IgD-negative memory B cell (primary cell): ENCODE results near the gene MIPEP. TPM values are rescaled to one million over a fixed set of nuclear protein-coding genes. Genes with fewer than 3 reads are reported as not detected.
"Not testable (repeated sequence)": the region's sequence is repeated elsewhere in the genome, so short reads cannot be mapped to it uniquely, and the experiment has no call there.

Source experiments
- H3K27ac Mint-ChIP-seq, 3 donors: one replicate each; pipeline ENCODE4 v1.8.0; 2020 to 2022; ENCODE audit warnings: mild to moderate bottlenecking in 3 of 3, mixed read lengths in 3 of 3, moderate library complexity in 1 of 3
- H3K27me3 Mint-ChIP-seq: one replicate; pipeline ENCODE4 v1.8.0; 2021; ENCODE audit warnings: mixed read lengths
- H3K36me3 Mint-ChIP-seq: one replicate; pipeline ENCODE4 v1.8.0; 2020; ENCODE audit warnings: mild to moderate bottlenecking, mixed read lengths
- H3K4me1 Mint-ChIP-seq, 3 donors: one replicate each; pipeline ENCODE4 v1.8.0; 2020 to 2022; ENCODE audit warnings: mixed read lengths in 3 of 3, mild to moderate bottlenecking in 1 of 3
- H3K4me3 Mint-ChIP-seq, 4 donors: one replicate each; pipeline ENCODE4 v1.8.0; 2020 to 2022; ENCODE audit warnings: mild to moderate bottlenecking in 4 of 4, mixed read lengths in 4 of 4, moderate library complexity in 3 of 4
- H3K9me3 Mint-ChIP-seq, 3 donors: one replicate each; pipeline ENCODE4 v1.8.0; 2020 to 2021; ENCODE audit warnings: mixed read lengths in 3 of 3, mild to moderate bottlenecking in 1 of 3
- polyA plus RNA-seq: library from polyadenylated mRNA; unstranded; fragments of 300-500 nt; fragmentation: Illumina TruSeq; gene quantifications from one replicate; pipeline ENCODE4 v1.2.3, GENCODE V29; 2021

Gene MIPEP
- polyA plus RNA-seq, 1 donor from 2014 or later = 11.7 TPM

DNA sequence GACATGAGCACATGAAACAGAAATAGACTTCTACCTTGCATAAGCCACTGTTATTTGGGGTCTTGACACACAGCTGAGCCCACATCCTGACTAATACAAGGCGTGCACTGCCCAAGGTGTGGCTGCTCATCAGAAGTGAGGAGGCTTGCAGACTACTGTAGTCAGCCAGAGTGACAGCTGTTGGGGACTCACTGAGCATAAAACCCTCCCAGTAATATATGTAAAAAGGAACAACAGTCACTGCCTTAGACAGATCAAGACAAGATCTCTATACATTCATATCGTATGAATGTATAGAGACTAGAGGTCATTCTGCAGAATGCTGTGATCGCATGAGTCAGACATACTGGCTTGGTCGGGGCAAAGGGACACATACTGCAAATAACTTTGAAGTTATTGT, 12.2 kb upstream of the MIPEP start:
- H3K27me3 Mint-ChIP-seq = peaks cover 23% of the 10 kb centered on the region
- H3K27ac Mint-ChIP-seq = no peak overlapping the region

DNA sequence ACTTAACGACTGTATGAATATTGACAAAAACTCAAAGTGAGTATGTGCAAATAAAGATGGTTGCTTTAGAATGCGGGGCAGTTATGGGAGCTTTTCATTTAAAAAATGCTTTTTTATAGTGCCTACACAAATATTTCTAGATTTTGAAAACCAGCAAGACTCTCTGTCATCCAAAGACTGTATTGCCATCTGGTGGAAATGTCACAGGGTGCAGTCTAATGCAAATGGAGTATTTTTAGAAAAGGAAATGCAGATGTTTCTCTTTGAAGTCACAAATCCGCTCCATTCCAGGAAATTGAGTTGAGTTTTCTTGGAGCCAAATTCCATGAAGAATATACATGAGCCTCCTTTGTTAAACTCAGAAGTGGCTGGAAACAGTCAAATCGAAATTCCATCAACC, 10.4 kb upstream of the MIPEP start:
- no peak overlapping the region for H3K27ac Mint-ChIP-seq
- H3K9me3 Mint-ChIP-seq = no peaks in the 10 kb centered on the region
- no peak overlapping the region for H3K4me3 Mint-ChIP-seq
- peaks cover 1 to 14% (median 3%) of the 10 kb centered on the region in 3 donors for H3K4me1 Mint-ChIP-seq
- H3K27me3 Mint-ChIP-seq = peaks cover 22% of the 10 kb centered on the region
- H3K36me3 Mint-ChIP-seq = no peaks in the 10 kb centered on the region

More for the DNA sequence above, 12.2 kb upstream of the MIPEP start:
- peaks cover 1 to 16% (median 3%) of the 10 kb centered on the region in 3 donors for H3K4me1 Mint-ChIP-seq
- H3K9me3 Mint-ChIP-seq = no peaks in the 10 kb centered on the region
- no peak overlapping the region for H3K4me3 Mint-ChIP-seq
- H3K36me3 Mint-ChIP-seq = no peaks in the 10 kb centered on the region

DNA sequence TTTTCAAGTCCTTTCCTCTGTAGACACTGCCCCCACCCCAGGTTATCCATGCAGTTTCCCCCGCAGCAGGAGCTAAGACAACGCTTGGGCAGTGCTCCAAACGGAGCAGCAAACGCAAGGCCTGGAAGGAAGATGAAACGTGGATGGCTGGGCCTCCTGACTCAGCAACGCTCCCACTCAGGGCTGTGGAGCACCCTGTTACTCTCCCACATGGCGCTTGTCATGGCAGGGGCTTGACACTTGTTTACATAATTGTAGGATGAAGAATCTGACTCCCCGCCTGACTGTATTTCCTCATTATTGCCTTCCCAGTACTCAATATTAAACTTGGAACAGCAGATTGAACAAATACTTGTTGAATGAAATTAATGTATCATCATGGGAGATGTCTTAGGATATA, 8.9 kb upstream of the MIPEP start:
- Mint-ChIP-seq H3K9me3 (no peaks in the 10 kb centered on the region), H3K4me1 (peaks cover 1 to 11% (median 2%) of the 10 kb centered on the region in 3 donors)

DNA sequence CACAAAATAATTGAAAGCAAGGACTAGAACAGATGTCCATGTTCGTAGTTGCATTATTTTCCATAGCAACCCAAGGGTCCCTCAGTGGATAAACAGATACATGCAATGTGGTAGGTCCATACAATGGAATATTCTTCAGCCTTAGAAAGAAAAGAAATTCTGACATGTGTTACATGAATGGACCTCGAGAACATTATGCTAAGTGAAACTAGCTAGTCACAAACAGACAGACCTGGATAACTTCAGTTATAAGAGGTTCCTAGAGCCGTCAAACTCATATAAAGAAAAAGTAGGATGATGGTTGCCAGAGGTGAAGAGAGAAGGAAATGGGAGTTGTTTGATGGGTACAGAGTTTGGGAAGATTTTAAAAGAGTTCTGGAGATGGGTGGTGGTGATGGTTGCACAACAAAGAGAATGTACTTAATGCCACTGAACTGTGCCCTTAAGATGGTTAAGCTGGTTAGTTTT, 8.3 kb upstream of the MIPEP start, which contains the start of gene C1QTNF9B:
TSS of gene C1QTNF9B (minus strand) at position 51 of the 468 bp plus-strand sequence.
- H3K27ac Mint-ChIP-seq, H3K27me3 Mint-ChIP-seq, H3K36me3 Mint-ChIP-seq, H3K9me3 Mint-ChIP-seq, H3K4me3 Mint-ChIP-seq: not testable (repeated sequence)
- peaks cover 0 to 11% (median 1%) of the 10 kb centered on the region in 3 donors for H3K4me1 Mint-ChIP-seq

More for the DNA sequence above, 8.9 kb upstream of the MIPEP start:
- Mint-ChIP-seq H3K27ac (no peak overlapping the region), H3K27me3 (peaks cover 16% of the 10 kb centered on the region), H3K36me3 (no peaks in the 10 kb centered on the region), H3K4me3 (no peak overlapping the region)

DNA sequence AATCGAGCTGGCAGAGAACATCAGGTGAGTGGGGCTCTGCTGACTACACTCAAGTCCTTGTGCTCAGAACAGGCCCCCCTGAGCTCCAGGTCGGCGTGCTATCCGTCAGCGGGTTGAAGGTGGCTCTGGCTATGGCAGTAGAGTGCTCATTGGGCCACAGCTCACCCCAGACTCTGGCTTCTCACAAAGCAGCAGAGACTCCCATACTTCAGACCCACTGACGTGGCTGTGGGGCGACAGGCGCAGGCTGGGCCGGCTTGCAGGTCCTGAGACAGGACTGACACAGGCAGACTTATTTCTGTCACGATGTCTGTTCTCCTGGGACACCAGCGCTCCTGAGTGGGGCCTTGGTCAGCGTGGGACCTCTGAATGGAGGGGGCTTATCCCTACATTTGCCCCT, 5.5 kb upstream of the MIPEP start:
- not testable (repeated sequence) for H3K27me3 Mint-ChIP-seq, H3K27ac Mint-ChIP-seq

DNA sequence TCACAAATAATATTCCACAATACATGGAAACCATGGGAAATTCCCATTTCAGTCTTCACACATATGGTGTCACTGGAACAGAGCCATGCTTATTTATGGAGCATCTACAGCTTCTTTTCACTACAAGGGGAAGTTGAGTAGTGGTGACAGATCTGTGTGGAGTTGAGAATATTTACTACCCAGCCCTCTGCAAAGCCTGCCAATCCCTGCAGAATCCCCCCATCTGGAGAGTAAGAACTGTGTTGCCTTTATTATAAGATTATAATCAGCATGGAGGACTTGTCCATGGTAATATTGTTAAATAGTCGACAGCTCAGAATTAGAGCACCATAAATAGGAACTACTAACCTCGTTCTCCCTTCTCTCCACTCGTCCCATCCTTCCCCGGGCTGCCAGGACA, 4.6 kb upstream of the MIPEP start:
- not testable (repeated sequence) for H3K9me3 Mint-ChIP-seq, H3K27ac Mint-ChIP-seq, H3K4me1 Mint-ChIP-seq, H3K4me3 Mint-ChIP-seq, H3K27me3 Mint-ChIP-seq, H3K36me3 Mint-ChIP-seq

More for the DNA sequence above, 5.5 kb upstream of the MIPEP start:
- H3K9me3 Mint-ChIP-seq, H3K4me1 Mint-ChIP-seq, H3K36me3 Mint-ChIP-seq, H3K4me3 Mint-ChIP-seq: not testable (repeated sequence)

DNA sequence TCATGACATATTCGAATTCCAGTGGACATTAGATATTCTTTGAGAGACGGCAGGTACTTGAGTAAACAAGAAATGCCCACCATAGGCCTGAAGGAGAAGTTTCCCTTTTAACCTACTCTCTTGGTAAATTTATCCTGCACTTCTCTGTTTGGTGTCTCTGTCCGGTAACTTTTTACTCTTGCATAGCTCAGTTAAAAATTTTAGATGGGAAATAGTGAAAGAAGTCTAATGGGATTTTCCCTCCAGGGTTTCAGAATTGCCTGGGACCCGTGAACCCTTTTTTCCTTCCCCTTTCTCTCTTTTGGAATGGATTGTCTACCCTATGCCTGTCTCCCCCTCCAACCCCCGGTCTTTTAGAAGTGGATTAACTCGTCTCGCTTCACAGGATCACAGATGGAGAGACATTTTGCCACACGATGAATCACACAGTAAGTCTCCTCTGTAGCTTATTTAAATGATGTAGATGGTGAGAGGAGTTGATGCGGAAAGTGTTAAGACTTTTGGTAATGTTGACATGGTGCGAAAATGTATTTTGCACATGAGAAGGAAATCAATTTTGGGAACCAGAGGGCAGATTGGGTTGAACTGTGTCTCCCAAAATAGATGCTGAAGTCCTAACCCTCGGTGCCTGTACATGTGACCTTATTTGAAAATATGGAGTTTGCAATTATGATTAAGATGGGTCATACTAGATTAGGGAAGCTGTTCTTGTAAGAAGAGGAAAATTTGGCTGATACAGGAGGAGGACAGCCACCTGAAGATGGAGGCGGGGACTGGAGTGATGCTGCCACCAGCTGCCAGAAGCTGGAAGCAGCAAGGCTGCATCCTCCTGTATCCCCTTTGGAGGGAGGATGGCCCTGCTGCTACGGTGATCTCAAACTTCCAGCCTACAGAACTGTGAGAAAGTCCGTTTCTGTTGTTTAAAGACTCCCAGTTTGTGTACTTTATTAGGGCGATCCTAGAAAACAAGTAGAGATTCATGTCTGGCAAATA, 711 bp upstream of the MIPEP start:
- peak overlapping the region; percentile 15 to 90 (median 48) for H3K27ac Mint-ChIP-seq
- no peaks in the 10 kb centered on the region for H3K36me3 Mint-ChIP-seq
- H3K9me3 Mint-ChIP-seq = no peaks in the 10 kb centered on the region
- peak overlapping the region; percentile 86 to 97 (median 92) for H3K4me3 Mint-ChIP-seq
- peaks cover 16 to 22% (median 17%) of the 10 kb centered on the region in 3 donors for H3K4me1 Mint-ChIP-seq
- no peaks in the 10 kb centered on the region for H3K27me3 Mint-ChIP-seq

DNA sequence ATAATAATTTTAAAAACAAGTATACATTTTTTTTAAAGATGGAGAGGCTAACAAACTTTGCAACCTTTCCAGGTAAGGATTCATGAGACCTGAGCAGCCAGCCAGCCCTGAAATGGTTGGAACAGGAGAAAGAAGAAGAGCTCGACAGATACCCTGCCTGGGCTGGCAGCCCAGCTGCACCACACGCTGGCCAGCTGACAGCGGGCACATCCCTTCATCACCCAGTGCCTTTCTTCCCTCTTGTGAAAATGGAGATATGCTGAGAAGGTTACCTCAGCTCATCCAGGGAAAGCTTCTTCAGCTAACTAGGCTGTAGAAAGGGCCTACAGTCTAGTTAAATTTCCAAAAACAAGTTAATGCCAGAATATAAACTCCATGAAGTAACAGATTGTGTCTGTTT, 4.8 kb downstream of the MIPEP start:
- not testable (repeated sequence) for H3K27me3 Mint-ChIP-seq, H3K4me3 Mint-ChIP-seq, H3K27ac Mint-ChIP-seq, H3K9me3 Mint-ChIP-seq, H3K36me3 Mint-ChIP-seq
- peaks cover 11 to 16% (median 11%) of the 10 kb centered on the region in 3 donors for H3K4me1 Mint-ChIP-seq

DNA sequence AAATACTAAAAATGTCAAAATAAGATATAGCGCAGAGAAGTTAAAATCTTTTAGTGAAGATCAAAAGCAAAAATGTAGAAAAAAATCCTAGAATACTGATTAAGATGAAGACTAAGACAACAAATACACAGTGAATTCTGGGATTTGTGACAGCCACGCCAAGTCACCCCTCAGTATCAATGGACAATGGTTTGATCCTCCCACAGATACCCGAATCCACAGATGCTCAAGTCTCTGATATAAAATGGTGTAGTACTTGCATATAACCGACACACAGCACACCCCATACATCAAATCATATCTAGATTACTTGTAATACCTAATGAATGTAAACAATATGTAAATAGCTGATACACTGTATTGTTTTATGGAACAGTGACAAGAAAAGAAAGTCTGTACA, 5.9 kb downstream of the MIPEP start:
- Mint-ChIP-seq H3K27me3 (no peaks in the 10 kb centered on the region), H3K9me3 (no peaks in the 10 kb centered on the region), H3K36me3 (peaks cover 3% of the 10 kb centered on the region), H3K4me1 (peaks cover 6 to 12% (median 7%) of the 10 kb centered on the region in 3 donors), H3K4me3 (no peak overlapping the region), H3K27ac (no peak overlapping the region)

DNA sequence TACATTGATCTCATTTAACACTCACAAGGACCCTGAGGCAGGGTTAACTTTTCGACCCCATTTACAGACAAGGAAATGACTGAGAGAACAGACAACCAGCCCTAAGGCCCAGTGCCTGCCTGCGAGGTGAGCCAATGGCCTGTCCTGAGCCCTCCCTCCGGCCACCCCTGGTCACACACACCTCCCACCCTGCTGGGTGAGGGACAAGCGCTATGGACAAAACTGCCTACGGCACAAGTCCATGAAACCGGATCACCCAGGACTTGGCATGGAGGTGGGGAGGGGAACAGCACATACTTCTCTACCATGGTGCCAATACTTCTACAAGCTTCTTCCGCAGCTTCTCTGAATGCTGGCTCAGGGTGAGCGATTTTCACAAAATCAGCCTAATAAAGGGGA, 7.8 kb downstream of the MIPEP start:
- H3K27me3 Mint-ChIP-seq, H3K36me3 Mint-ChIP-seq, H3K9me3 Mint-ChIP-seq, H3K27ac Mint-ChIP-seq, H3K4me3 Mint-ChIP-seq, H3K4me1 Mint-ChIP-seq: not testable (repeated sequence)

DNA sequence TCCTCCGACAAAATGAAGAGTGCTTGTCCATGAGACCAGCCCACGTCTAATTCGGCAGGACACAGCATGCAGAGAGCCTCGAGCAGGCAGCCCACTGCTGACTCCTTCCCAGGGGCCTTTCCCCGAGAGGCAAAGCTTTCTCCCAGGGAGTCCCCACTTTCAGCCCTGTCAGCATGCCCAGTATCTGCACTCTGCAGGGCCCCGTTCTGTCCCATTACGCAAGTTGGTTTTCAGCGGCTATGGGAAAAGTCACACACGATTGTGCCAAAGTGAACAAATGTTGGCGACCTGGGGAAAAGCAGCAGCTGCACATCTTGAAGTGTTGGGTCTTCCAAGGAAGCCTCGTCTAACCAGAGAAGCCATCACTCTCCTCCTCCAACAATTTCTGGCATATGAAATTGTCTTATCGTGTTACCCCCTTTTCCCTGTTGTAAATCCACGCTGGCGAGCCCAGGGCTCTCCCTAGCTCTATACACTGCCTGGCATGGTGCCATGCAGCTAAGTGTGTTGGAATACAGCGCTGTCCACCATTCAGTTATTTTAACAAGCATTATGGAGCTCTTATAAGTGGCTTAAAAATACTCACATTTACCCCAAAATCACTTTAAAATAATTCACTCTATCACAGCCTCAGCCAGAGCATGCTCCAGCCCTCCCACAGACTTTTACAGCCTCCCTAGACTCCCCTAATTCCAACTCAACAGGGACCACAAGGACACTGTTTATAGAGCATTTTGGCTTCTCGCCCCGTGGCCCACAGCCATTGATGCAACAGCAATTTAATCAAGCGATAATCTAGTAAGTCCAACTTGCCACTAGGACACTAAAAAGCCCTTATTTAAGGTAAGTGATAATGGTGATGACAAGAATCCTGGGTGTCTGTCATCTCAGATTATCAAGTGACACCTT, 8.5 kb downstream of the MIPEP start:
- H3K4me1 Mint-ChIP-seq, H3K36me3 Mint-ChIP-seq, H3K27me3 Mint-ChIP-seq, H3K27ac Mint-ChIP-seq, H3K4me3 Mint-ChIP-seq, H3K9me3 Mint-ChIP-seq: not testable (repeated sequence)

DNA sequence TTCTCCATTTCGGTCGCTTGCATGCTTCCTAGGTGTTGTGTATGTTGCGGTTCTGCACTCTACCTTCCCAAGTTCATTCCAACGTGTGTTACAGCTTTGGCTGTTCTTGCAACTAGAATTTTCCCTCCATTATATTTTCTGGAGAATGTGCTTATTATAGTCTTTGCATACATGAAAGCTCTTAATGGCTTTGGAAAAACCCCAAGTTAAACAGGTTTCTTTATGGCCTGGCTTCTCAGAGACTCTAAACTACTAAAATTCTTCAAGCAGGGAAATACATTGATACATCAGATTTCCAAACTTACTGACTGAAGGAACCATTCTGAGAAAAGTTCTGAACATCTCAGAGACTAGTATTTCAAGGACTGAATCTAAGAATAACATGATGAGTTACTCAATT, 11.9 kb downstream of the MIPEP start:
- Mint-ChIP-seq H3K4me1 (no peaks in the 10 kb centered on the region), H3K27ac (no peak overlapping the region), H3K36me3 (peaks cover 6% of the 10 kb centered on the region)

DNA sequence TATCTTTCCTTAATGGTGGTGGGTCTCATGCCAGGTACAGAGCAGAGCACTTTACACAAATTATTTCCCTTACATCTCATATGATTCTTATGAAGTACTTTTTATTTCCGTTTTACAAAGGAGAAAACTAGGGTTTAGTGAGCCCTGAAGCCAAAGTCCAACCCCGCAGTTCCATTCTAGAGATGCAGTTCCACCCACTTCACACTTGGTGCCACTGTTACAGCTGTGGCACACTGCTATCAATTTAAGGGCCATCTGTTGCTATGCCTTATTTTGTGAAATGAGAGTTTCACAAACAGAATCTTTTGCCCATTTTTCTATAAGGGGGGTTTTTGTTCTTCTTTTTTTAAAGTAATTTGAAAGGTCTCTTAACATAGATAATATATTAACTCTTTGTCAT, 12.9 kb downstream of the MIPEP start:
- Mint-ChIP-seq H3K4me3 (no peak overlapping the region), H3K27me3 (no peaks in the 10 kb centered on the region), H3K27ac (no peak overlapping the region), H3K36me3 (peaks cover 4% of the 10 kb centered on the region), H3K9me3 (no peaks in the 10 kb centered on the region), H3K4me1 (peaks cover 0 to 4% (median 1%) of the 10 kb centered on the region in 3 donors)

More for the DNA sequence above, 11.9 kb downstream of the MIPEP start:
- Mint-ChIP-seq H3K27me3 (no peaks in the 10 kb centered on the region), H3K4me3 (no peak overlapping the region), H3K9me3 (no peaks in the 10 kb centered on the region)

DNA sequence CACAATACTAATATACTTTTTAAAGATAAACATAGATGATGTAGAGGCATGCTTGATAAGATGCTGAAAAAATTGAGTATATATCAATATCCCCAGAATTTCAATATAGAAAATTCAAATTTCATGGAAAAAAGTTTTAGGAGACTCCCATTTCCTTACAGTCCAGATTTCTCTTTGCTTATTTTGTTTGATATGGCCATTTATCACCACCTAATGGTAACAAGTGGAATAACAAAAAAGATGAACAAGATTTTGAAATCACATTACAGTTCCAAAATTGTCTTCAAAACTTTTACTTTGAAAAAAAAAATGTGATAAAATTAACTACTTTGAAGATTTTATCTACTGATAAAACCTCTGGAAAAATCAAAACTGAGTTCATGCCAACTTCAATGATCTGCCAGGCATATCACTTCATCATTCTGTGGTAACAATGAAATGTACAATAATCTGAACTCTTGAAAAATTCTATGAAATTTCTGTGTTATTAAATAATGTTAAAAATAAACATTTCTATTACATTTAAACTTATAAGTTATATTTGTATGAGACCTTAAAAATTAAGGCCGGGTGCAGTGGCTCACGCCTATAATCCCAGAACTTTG, 17.5 kb downstream of the MIPEP start:
- Mint-ChIP-seq H3K4me1 (peaks cover 2 to 8% (median 6%) of the 10 kb centered on the region in 3 donors), H3K4me3 (no peak overlapping the region), H3K27me3 (no peaks in the 10 kb centered on the region), H3K9me3 (no peaks in the 10 kb centered on the region), H3K27ac (peak overlapping the region in 1 of 3 donors; percentile 32), H3K36me3 (peaks cover 2% of the 10 kb centered on the region)
